Measurements from ENCODE around the gene AOPEP.

DNA sequence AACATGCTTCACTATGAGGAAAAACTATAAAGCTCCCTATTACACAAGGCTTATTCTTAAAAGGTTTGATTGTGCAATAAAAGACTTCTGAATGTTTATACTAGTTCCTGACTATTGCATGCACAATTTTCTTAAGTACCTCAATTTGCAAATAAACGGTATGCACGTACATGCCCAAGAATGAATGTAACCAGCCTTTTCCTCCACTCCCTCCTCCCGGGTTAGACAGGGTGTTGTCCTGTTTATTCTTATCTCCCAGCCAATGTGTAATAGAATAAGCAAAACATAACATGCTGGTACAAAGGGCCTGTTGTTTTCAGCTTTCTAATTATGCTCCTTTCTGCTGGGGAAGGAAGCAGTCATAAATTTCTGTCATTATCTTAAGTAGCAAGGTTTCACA is 79.1 kb downstream of the AOPEP start:
- TF ChIP-seq, protein P1, sequence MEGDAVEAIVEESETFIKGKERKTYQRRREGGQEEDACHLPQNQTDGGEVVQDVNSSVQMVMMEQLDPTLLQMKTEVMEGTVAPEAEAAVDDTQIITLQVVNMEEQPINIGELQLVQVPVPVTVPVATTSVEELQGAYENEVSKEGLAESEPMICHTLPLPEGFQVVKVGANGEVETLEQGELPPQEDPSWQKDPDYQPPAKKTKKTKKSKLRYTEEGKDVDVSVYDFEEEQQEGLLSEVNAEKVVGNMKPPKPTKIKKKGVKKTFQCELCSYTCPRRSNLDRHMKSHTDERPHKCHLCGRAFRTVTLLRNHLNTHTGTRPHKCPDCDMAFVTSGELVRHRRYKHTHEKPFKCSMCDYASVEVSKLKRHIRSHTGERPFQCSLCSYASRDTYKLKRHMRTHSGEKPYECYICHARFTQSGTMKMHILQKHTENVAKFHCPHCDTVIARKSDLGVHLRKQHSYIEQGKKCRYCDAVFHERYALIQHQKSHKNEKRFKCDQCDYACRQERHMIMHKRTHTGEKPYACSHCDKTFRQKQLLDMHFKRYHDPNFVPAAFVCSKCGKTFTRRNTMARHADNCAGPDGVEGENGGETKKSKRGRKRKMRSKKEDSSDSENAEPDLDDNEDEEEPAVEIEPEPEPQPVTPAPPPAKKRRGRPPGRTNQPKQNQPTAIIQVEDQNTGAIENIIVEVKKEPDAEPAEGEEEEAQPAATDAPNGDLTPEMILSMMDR (IDR thresholded peaks at IDR 0.05), result no peak
- TF ChIP-seq REST (IDR thresholded peaks at IDR 0.05) (no peak), POLR2A (IDR thresholded peaks at IDR 0.05; ENCODE audit: low read length) (no peak), KDM5A (IDR thresholded peaks at IDR 0.05) (no peak), PHF8 (IDR thresholded peaks at IDR 0.05; ENCODE audit: borderline replicate concordance, low read depth) (no peak), ZFP36 (IDR thresholded peaks at IDR 0.05; ENCODE audit: borderline replicate concordance, partially characterized antibody) (no peak), JUN (IDR thresholded peaks at IDR 0.05) (peak; percentile 79 to 95), CHD4 (IDR thresholded peaks at IDR 0.05; ENCODE audit: borderline replicate concordance) (no peak), EP300 (IDR thresholded peaks at IDR 0.05) (peak; percentile 95), RCOR1 (IDR thresholded peaks at IDR 0.05; ENCODE audit: low read depth, low read length) (no peak)
- TF ChIP-seq, protein P2, sequence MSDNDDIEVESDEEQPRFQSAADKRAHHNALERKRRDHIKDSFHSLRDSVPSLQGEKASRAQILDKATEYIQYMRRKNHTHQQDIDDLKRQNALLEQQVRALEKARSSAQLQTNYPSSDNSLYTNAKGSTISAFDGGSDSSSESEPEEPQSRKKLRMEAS (IDR thresholded peaks at IDR 0.05), result peak; percentile 80
